Ishikawa (cell line): ENCODE measurements around the gene ARHGEF7.

ENCODE experiments used
- CEBPB ChIP-seq: IDR thresholded peaks from 2 replicates; pipeline ENCODE4 v1.6.1; 2012
- CREB1 ChIP-seq: IDR thresholded peaks from 2 replicates; pipeline ENCODE4 v1.6.1; 2012; ENCODE audit warnings: low read depth
- EGR1 ChIP-seq: IDR thresholded peaks from 2 replicates; pipeline ENCODE4 v1.6.1; 2012
- EP300 ChIP-seq: IDR thresholded peaks from 2 replicates; pipeline ENCODE4 v1.6.1; 2012; ENCODE audit warnings: borderline replicate concordance
- FOXM1 ChIP-seq: IDR thresholded peaks from 2 replicates; pipeline ENCODE4 v1.6.1; 2012; ENCODE audit warnings: low read depth, borderline replicate concordance
- NFIC ChIP-seq: IDR thresholded peaks from 2 replicates; pipeline ENCODE4 v1.6.1; 2012
- RAD21 ChIP-seq: IDR thresholded peaks from 2 replicates; pipeline ENCODE4 v1.6.1; 2012; ENCODE audit warnings: low read depth
- REST ChIP-seq: IDR thresholded peaks from 2 replicates; pipeline ENCODE4 v1.6.1; 2012; ENCODE audit warnings: low read depth, mild to moderate bottlenecking
- TAF1 ChIP-seq: IDR thresholded peaks from 2 replicates; pipeline ENCODE4 v1.6.1; 2012; ENCODE audit warnings: low read depth, mild to moderate bottlenecking
- TCF12 ChIP-seq: IDR thresholded peaks from 2 replicates; pipeline ENCODE4 v1.6.1; 2012; ENCODE audit warnings: low read depth
- TEAD4 ChIP-seq: IDR thresholded peaks from 2 replicates; pipeline ENCODE4 v1.6.1; 2012
- USF1 ChIP-seq: IDR thresholded peaks from 2 replicates; pipeline ENCODE4 v1.6.1; 2012
- YY1 ChIP-seq: IDR thresholded peaks from 2 replicates; pipeline ENCODE4 v1.6.1; 2012; ENCODE audit warnings: low read depth
- ZBTB7A ChIP-seq: IDR thresholded peaks from 2 replicates; pipeline ENCODE4 v1.6.1; 2012; ENCODE audit warnings: low read depth
- TF ChIP-seq, protein P1 (sequence below): IDR thresholded peaks from 2 replicates; pipeline ENCODE4 v1.6.1; 2012

Gene ARHGEF7

DNA sequence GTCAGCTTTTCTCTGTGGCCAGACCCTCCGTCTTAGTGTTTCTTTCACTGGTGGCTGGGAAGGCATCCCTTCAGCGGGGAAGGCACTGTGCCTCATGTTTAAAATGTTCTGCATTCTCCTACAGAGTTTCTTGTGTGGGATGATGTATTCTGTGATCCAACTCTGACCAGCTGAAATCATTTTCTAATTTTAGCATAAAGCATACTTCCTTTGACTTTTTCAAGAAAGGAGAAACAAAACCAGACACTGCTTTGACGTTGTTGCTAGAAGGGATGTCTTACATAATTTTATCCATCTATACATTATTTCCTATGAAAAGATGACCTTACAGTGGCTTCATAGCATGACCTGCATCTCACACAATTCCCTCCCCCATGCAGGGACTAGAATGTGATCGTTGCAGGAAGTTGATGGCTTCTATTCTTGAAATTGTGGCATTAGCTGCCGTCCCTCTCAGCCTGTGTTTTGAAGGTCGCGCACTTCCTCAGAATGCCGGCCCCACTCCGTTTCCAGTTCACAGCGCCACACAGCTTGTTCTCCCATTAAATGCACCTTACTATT is 166.7 kb downstream of the ARHGEF7 start:
- no peak for TF ChIP-seq TEAD4
- TF ChIP-seq CEBPB: no peak
- TF ChIP-seq EGR1: no peak
- no peak for TF ChIP-seq CREB1
- TF ChIP-seq, protein P1, sequence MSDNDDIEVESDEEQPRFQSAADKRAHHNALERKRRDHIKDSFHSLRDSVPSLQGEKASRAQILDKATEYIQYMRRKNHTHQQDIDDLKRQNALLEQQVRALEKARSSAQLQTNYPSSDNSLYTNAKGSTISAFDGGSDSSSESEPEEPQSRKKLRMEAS: no peak
- TF ChIP-seq ZBTB7A: no peak
- TF ChIP-seq NFIC: no peak
- TF ChIP-seq YY1: no peak
- TF ChIP-seq FOXM1: no peak
- TF ChIP-seq EP300: no peak
- TF ChIP-seq USF1: no peak
- TF ChIP-seq TCF12: no peak
- TF ChIP-seq RAD21: no peak
- no peak for TF ChIP-seq REST

GRCh38 chr13:111282425-111282824 is 167.3 kb downstream of the ARHGEF7 start:
- TF ChIP-seq CREB1 (no peak), FOXM1 (no peak), CEBPB (no peak), TEAD4 (no peak), TCF12 (no peak), YY1 (no peak), ZBTB7A (no peak), EGR1 (no peak)
- TF ChIP-seq, protein P1: no peak

DNA sequence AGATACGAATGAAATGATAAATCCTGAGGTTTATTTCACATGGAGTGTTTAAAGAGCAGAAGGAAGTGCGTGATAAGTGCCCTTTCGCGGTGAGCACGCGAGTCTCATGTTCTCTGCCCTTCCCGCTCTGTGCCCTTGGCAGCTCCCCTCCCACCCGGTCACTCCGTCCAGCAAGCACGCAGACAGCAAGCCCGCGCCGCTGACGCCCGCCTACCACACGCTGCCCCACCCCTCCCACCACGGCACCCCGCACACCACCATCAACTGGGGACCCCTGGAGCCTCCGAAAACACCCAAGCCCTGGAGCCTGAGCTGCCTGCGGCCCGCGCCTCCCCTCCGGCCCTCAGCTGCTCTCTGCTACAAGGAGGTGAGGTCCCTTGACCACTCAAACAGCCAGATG is 167.9 kb downstream of the ARHGEF7 start:
- no peak for TF ChIP-seq TCF12
- no peak for TF ChIP-seq CEBPB
- no peak for TF ChIP-seq YY1
- TF ChIP-seq CREB1: no peak

DNA sequence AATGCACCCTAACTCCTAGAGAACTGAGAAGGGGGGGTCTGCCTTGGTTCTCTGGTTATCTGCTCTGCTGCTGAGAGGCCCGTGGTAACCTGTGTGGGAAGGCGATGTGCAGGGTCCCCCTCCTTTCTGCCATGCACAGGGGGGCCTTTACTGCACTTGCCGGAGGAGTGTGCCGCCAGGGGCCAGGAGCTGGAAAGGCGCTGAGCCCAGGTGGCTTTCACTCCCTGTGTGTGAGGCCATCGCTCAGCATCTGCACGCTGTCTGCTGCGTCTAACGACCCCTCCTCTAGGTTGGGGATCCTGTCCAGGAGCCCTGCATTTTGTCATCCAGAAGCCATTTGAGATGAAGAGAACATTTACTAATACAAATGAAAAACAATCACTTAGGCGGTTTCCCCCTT is 168.3 kb downstream of the ARHGEF7 start:
- TF ChIP-seq TCF12: no peak
- no peak for TF ChIP-seq ZBTB7A
- no peak for TF ChIP-seq REST
- TF ChIP-seq, protein P1: no peak

GRCh38 chr13:111283991-111284390 is 168.9 kb downstream of the ARHGEF7 start:
- TF ChIP-seq USF1 (no peak), CEBPB (no peak), YY1 (no peak), EP300 (no peak), TCF12 (no peak), EGR1 (no peak), CREB1 (no peak), TEAD4 (no peak), NFIC (no peak), FOXM1 (no peak), REST (no peak), RAD21 (no peak), TAF1 (no peak)
- TF ChIP-seq, protein P1: no peak
